ENCODE results near the gene ITGA7.

DNA sequence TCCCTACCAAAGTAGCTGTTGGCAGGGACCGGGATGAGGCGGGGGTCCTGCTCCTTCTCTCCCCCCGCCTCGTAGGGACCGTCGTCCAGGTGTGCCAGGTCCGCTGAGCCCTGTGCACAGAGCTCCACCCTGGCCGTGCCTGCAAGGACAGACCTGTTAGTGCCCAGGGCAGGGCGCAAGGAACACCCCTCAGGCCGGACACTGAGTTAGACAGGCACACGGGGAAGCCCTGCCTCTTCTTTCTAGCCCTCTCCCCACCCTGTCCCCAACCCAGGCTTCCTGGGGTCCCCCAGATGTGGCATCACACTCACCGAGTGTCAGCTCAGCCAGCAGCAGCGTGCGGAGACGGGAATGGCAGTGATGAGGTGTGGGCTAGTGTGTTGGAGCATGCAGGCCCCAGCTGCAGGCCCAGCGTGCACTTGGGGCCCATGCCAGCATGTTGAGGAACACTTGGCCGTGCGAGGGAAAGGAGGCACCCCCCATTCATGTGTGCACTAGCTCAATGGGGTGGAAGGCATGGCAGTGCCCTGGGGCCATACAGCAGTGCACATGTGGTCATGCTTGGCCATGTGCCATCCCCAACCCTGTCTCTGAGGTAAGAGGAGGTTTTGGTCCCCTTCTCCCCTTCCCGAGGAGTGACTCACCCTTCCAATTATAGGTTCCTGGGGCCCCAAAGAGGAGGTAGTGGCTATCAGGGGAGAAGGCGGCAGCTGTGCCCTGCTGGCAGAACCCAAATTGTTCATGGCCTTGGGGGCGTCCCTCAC lies 7.3 kb downstream of the ITGA7 start:
- TF ChIP-seq, protein P1, sequence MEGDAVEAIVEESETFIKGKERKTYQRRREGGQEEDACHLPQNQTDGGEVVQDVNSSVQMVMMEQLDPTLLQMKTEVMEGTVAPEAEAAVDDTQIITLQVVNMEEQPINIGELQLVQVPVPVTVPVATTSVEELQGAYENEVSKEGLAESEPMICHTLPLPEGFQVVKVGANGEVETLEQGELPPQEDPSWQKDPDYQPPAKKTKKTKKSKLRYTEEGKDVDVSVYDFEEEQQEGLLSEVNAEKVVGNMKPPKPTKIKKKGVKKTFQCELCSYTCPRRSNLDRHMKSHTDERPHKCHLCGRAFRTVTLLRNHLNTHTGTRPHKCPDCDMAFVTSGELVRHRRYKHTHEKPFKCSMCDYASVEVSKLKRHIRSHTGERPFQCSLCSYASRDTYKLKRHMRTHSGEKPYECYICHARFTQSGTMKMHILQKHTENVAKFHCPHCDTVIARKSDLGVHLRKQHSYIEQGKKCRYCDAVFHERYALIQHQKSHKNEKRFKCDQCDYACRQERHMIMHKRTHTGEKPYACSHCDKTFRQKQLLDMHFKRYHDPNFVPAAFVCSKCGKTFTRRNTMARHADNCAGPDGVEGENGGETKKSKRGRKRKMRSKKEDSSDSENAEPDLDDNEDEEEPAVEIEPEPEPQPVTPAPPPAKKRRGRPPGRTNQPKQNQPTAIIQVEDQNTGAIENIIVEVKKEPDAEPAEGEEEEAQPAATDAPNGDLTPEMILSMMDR (IDR thresholded peaks at IDR 0.05), result no peak
- no peak for TF ChIP-seq POLR2A (IDR thresholded peaks at IDR 0.05)
